SK-N-SH treated with all-trans-retinoic acid at 6 μM for 48 hours (cell line): ENCODE data around the gene NDUFS3.

Experiments used
- CSDC2 ChIP-seq: fragments of 250-450 bp; sonication (Bioruptor Pico); IDR thresholded peaks from 2 replicates; pipeline ENCODE4 v1.5.0; 2020; ENCODE audit warnings: mild to moderate bottlenecking, moderate library complexity
- ESRRG ChIP-seq: fragments of 250-450 bp; sonication (Bioruptor Pico); IDR thresholded peaks from 2 replicates; pipeline ENCODE4 v1.6.1; 2021; ENCODE audit warnings: mild to moderate bottlenecking
- PPARA ChIP-seq: fragments of 250-450 bp; sonication (Bioruptor Pico); IDR thresholded peaks from 2 replicates; pipeline ENCODE4 v1.5.0; 2020; ENCODE audit warnings: mild to moderate bottlenecking, borderline replicate concordance
- RARB ChIP-seq: fragments of 250-450 bp; sonication (Bioruptor Pico); IDR thresholded peaks from 2 replicates; pipeline ENCODE4 v1.8.0; 2021; ENCODE audit warnings: mild to moderate bottlenecking, moderate library complexity
- SNAI2 ChIP-seq: fragments of 250-450 bp; sonication (Bioruptor Pico); IDR thresholded peaks from 2 replicates; pipeline ENCODE4 v1.5.0; 2020; ENCODE audit warnings: mild to moderate bottlenecking, moderate library complexity
- TCF4 ChIP-seq: fragments of 250-450 bp; sonication (Bioruptor Pico); IDR thresholded peaks from 2 replicates; pipeline ENCODE4 v1.8.0; 2021; ENCODE audit warnings: mild to moderate bottlenecking, moderate library complexity, borderline replicate concordance
- TOX ChIP-seq: fragments of 250-450 bp; sonication (Bioruptor Pico); IDR thresholded peaks from 2 replicates; pipeline ENCODE4 v1.8.0; 2021; ENCODE audit warnings: mild to moderate bottlenecking, moderate library complexity, borderline replicate concordance
- ZC3H10 ChIP-seq: fragments of 250-450 bp; sonication (Bioruptor Pico); IDR thresholded peaks from 2 replicates; pipeline ENCODE4 v1.5.1; 2021; ENCODE audit warnings: mild to moderate bottlenecking, moderate library complexity
- ZFP3 ChIP-seq: fragments of 250-450 bp; sonication (Bioruptor Pico); IDR thresholded peaks from 2 replicates; pipeline ENCODE4 v1.5.0; 2020; ENCODE audit warnings: mild to moderate bottlenecking, moderate library complexity
- ZNF70 ChIP-seq: fragments of 450-650 bp; formaldehyde crosslinking; IDR thresholded peaks from 2 replicates; pipeline ENCODE4 v1.5.0; 2020; ENCODE audit warnings: mild to moderate bottlenecking, moderate library complexity
- ZNF8 ChIP-seq: fragments of 450-650 bp; formaldehyde crosslinking; IDR thresholded peaks from 2 replicates; pipeline ENCODE4 v1.5.0; 2020; ENCODE audit warnings: mild to moderate bottlenecking, moderate library complexity
- TF ChIP-seq, protein P1 (sequence below): fragments of 250-450 bp; sonication (Bioruptor Pico); IDR thresholded peaks from 2 replicates; pipeline ENCODE4 v1.8.0; 2020; ENCODE audit warnings: mild to moderate bottlenecking, moderate library complexity, borderline replicate concordance
- TF ChIP-seq, protein P2 (sequence below): fragments of 250-450 bp; sonication (Bioruptor Pico); IDR thresholded peaks from 2 replicates; pipeline ENCODE4 v1.5.0; 2020; ENCODE audit warnings: mild to moderate bottlenecking, moderate library complexity
- TF ChIP-seq, protein P3 (sequence below): fragments of 250-450 bp; sonication (Bioruptor Pico); IDR thresholded peaks from 2 replicates; pipeline ENCODE4 v1.5.1; 2020; ENCODE audit warnings: low read depth, mild to moderate bottlenecking, moderate library complexity

DNA sequence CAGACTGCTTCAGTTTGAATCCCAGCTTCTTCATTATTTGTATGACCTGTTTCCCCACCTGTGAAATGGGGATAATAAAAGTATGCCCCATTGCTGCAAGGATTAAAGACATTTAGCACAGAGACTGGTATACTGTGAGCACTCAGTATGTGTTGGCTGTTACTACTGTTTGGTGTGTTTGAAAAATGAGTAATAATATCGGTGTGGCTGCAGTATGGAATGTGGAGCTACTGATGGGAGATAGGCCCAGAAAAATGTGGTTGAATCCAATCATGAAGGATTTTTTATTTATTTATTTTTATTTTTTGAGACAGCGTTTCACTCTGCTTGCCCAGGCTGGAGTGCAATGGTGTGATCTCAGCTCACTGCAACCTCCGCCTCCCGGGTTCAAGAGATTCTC lies 24.4 kb downstream of the NDUFS3 start:
- TF ChIP-seq, protein P1, sequence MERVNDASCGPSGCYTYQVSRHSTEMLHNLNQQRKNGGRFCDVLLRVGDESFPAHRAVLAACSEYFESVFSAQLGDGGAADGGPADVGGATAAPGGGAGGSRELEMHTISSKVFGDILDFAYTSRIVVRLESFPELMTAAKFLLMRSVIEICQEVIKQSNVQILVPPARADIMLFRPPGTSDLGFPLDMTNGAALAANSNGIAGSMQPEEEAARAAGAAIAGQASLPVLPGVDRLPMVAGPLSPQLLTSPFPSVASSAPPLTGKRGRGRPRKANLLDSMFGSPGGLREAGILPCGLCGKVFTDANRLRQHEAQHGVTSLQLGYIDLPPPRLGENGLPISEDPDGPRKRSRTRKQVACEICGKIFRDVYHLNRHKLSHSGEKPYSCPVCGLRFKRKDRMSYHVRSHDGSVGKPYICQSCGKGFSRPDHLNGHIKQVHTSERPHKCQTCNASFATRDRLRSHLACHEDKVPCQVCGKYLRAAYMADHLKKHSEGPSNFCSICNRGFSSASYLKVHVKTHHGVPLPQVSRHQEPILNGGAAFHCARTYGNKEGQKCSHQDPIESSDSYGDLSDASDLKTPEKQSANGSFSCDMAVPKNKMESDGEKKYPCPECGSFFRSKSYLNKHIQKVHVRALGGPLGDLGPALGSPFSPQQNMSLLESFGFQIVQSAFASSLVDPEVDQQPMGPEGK (CRISPR knock-in tag), result no peak
- TF ChIP-seq SNAI2 (CRISPR knock-in tag) (no peak), ZFP3 (CRISPR knock-in tag) (no peak), ZC3H10 (CRISPR knock-in tag) (no peak), TCF4 (CRISPR knock-in tag) (no peak), ZNF8 (CRISPR knock-in tag) (no peak), RARB (CRISPR knock-in tag) (no peak), ZNF70 (CRISPR knock-in tag) (no peak), TOX (CRISPR knock-in tag) (no peak), PPARA (CRISPR knock-in tag) (no peak), ESRRG (CRISPR knock-in tag) (no peak), CSDC2 (CRISPR knock-in tag) (no peak)
- TF ChIP-seq, protein P2, sequence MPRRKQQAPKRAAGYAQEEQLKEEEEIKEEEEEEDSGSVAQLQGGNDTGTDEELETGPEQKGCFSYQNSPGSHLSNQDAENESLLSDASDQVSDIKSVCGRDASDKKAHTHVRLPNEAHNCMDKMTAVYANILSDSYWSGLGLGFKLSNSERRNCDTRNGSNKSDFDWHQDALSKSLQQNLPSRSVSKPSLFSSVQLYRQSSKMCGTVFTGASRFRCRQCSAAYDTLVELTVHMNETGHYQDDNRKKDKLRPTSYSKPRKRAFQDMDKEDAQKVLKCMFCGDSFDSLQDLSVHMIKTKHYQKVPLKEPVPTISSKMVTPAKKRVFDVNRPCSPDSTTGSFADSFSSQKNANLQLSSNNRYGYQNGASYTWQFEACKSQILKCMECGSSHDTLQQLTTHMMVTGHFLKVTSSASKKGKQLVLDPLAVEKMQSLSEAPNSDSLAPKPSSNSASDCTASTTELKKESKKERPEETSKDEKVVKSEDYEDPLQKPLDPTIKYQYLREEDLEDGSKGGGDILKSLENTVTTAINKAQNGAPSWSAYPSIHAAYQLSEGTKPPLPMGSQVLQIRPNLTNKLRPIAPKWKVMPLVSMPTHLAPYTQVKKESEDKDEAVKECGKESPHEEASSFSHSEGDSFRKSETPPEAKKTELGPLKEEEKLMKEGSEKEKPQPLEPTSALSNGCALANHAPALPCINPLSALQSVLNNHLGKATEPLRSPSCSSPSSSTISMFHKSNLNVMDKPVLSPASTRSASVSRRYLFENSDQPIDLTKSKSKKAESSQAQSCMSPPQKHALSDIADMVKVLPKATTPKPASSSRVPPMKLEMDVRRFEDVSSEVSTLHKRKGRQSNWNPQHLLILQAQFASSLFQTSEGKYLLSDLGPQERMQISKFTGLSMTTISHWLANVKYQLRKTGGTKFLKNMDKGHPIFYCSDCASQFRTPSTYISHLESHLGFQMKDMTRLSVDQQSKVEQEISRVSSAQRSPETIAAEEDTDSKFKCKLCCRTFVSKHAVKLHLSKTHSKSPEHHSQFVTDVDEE (CRISPR knock-in tag), result no peak
- TF ChIP-seq, protein P3, sequence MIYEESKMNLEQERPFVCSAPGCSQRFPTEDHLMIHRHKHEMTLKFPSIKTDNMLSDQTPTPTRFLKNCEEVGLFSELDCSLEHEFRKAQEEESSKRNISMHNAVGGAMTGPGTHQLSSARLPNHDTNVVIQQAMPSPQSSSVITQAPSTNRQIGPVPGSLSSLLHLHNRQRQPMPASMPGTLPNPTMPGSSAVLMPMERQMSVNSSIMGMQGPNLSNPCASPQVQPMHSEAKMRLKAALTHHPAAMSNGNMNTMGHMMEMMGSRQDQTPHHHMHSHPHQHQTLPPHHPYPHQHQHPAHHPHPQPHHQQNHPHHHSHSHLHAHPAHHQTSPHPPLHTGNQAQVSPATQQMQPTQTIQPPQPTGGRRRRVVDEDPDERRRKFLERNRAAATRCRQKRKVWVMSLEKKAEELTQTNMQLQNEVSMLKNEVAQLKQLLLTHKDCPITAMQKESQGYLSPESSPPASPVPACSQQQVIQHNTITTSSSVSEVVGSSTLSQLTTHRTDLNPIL (CRISPR knock-in tag), result no peak
